BE2C (cell line): ENCODE results near the gene MYL10.
A peak's percentile ranks its signal among the peaks of the same experiment; 100 is the strongest.

Experiments
- DNase-seq: peaks from one replicate; pipeline ENCODE4 v3.0.0-alpha.2; 2020
- H3K27me3 ChIP-seq: fragments of 250-450 bp; sonication (Bioruptor Pico); 2 replicates; pipeline ENCODE4 v1.5.1; 2020; ENCODE audit warnings: mild to moderate bottlenecking
- H3K36me3 ChIP-seq: fragments of 250-450 bp; sonication (Bioruptor Pico); 2 replicates; pipeline ENCODE4 v1.5.1; 2020; ENCODE audit warnings: mild to moderate bottlenecking
- H3K4me1 ChIP-seq: fragments of 250-450 bp; sonication (Bioruptor Pico); 2 replicates; pipeline ENCODE4 v1.5.1; 2020
- H3K4me3 ChIP-seq: 2 replicates; pipeline ENCODE4 v1.5.1; 2011; ENCODE audit warnings: low read depth, low read length
- H3K9me3 ChIP-seq: fragments of 250-450 bp; sonication (Bioruptor Pico); 2 replicates; pipeline ENCODE4 v1.5.1; 2020
- CTCF ChIP-seq: IDR thresholded peaks from 2 replicates; pipeline ENCODE4 v1.5.1; 2012; ENCODE audit warnings: mild to moderate bottlenecking, low read depth, low read length

Gene MYL10

GRCh38 chr7:101604331-101604933 lies 24.7 kb downstream of the MYL10 start:
- no peak for DNase-seq
- no peak for TF ChIP-seq CTCF
- H3K36me3 ChIP-seq: no peaks in the 10 kb centered on the region

GRCh38 chr7:101602484-101603241 lies 26.4 kb downstream of the MYL10 start:
- TF ChIP-seq CTCF: peak; percentile 97
- Histone ChIP-seq H3K27me3 (no peaks in the 10 kb centered on the region), H3K4me3 (no peak overlapping the region), H3K9me3 (no peaks in the 10 kb centered on the region), H3K4me1 (no peaks in the 10 kb centered on the region; the same call in 1 of the 2 replicates), H3K36me3 (no peaks in the 10 kb centered on the region)
- DNase-seq: peak; percentile 87

More at GRCh38 chr7:101604331-101604933, 24.7 kb downstream of the MYL10 start:
- no peaks in the 10 kb centered on the region for H3K9me3 ChIP-seq
- H3K4me3 ChIP-seq: no peak overlapping the region
- no peaks in the 10 kb centered on the region for H3K27me3 ChIP-seq
- H3K4me1 ChIP-seq: no peaks in the 10 kb centered on the region; the same call in 1 of the 2 replicates

GRCh38 chr7:101602082-101602481 lies 27.0 kb downstream of the MYL10 start:
- no peak for TF ChIP-seq CTCF
- DNase-seq: no peak
- H3K4me1 ChIP-seq: no peaks in the 10 kb centered on the region; the same call in 1 of the 2 replicates
- no peaks in the 10 kb centered on the region for H3K36me3 ChIP-seq
- H3K27me3 ChIP-seq: no peaks in the 10 kb centered on the region
- H3K4me3 ChIP-seq: no peak overlapping the region
- no peaks in the 10 kb centered on the region for H3K9me3 ChIP-seq

DNA sequence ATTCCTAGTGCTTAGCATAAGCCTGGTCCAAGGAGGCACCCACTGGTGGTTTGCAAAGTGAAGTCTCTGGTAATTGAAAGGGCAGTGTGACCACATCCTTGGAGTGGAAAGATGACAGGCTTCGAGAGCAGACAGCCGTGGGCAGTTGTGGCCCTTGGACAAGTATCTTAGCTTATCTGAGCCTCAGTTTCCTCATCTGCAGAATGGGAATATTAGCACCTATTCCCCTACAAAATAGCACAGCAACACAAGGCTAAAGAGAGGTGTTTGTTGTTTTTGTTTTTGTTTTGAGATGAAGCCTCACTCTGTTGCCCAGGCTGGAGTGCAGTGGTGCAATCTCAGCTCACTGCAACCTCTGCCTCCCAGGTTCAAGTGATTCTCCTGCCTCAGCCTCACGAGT lies 29.3 kb downstream of the MYL10 start:
- Histone ChIP-seq H3K36me3 (no peaks in the 10 kb centered on the region), H3K9me3 (no peaks in the 10 kb centered on the region), H3K4me3 (no peak overlapping the region), H3K27me3 (no peaks in the 10 kb centered on the region), H3K4me1 (no peaks in the 10 kb centered on the region; the same call in 1 of the 2 replicates)
- DNase-seq: no peak
- TF ChIP-seq CTCF: no peak

- Histone ChIP-seq H3K27me3 (no peaks in the 10 kb centered on the region), H3K9me3 (no peaks in the 10 kb centered on the region), H3K4me1 (no peaks in the 10 kb centered on the region; the same call in 1 of the 2 replicates), H3K4me3 (no peak overlapping the region), H3K36me3 (no peaks in the 10 kb centered on the region)
- DNase-seq: no peak
- TF ChIP-seq CTCF: no peak
Measured at GRCh38 chr7:101598986-101599771, 29.9 kb downstream of the MYL10 start.
